Left ventricle myocardium inferior (tissue), 1 donor: ENCODE data around the gene CARS2. TPM values are rescaled to one million over a fixed set of nuclear protein-coding genes. Genes with fewer than 3 reads are reported as not detected.

Source experiments
- DNase-seq: peaks from one replicate; pipeline ENCODE4 v3.0.0-alpha.2; 2020
- H3K27ac ChIP-seq: fragments of 200-600 bp; replicated peaks from 2 replicates; pipeline ENCODE4 v1.8.0; 2021
- H3K27me3 ChIP-seq: fragments of 200-600 bp; 2 replicates; pipeline ENCODE4 v1.8.0; 2021; ENCODE audit warnings: low read depth
- H3K36me3 ChIP-seq: fragments of 200-600 bp; 2 replicates; pipeline ENCODE4 v1.8.0; 2021
- H3K4me1 ChIP-seq: fragments of 200-600 bp; 2 replicates; pipeline ENCODE4 v1.8.0; 2021
- H3K4me3 ChIP-seq: fragments of 200-600 bp; 2 replicates; pipeline ENCODE4 v1.8.0; 2021; ENCODE audit warnings: mild to moderate bottlenecking, moderate library complexity
- H3K9me3 ChIP-seq: fragments of 200-600 bp; replicated peaks from 2 replicates; pipeline ENCODE4 v1.8.0; 2021
- CTCF ChIP-seq: fragments of 200-600 bp; IDR thresholded peaks from 2 replicates; pipeline ENCODE4 v1.8.0; 2021; ENCODE audit warnings: antibody characterized with exemption, mild to moderate bottlenecking, borderline replicate concordance
- intact Hi-C: fragments of 100-400 bp; cut with micrococcal nuclease; formaldehyde crosslinking; loops from one replicate; pipeline ENCODE4 v1.11.0; 2022
- total RNA-seq: library from RNA; stranded (reverse); fragmentation: NEBNext Ultra II Directional; extraction: Animal tissue kit (Norgen Biotek cat#: 25700); gene quantifications from one replicate; pipeline ENCODE4 v1.2.1, GENCODE V29; 2021
- donor health status: DM: no; HTN: yes; CAD: no; lungs with severe emphysema.

The CARS2 gene
- total RNA-seq, 1 donor from 2014 or later: 52.8 TPM

- Histone ChIP-seq H3K4me1 (no peaks in the 10 kb centered on the region), H3K27me3 (no peaks in the 10 kb centered on the region), H3K36me3 (no peaks in the 10 kb centered on the region), H3K9me3 (no peaks in the 10 kb centered on the region), H3K27ac (no peak overlapping the region), H3K4me3 (no peak overlapping the region)
- TF ChIP-seq CTCF: no peak
- DNase-seq: no peak
- intact Hi-C loops: loop anchor here (5.0 to 10.0 kb wide), 2 partner anchors 225 to 462 kb away; no protein-coding TSS in a partner anchor
Measured at GRCh38 chr13:110592665-110593064, 113.3 kb downstream of the CARS2 start.

Other genes starting within 250 kb of the CARS2 start
- gene RAB20, start 144.4 kb downstream of the CARS2 start, total RNA-seq: 13.8 TPM
- 28.0 TPM for gene NAXD, start 90.6 kb downstream of the CARS2 start, total RNA-seq
- 6.9 TPM for gene ING1, start 7.6 kb upstream of the CARS2 start, total RNA-seq
- 45.9 TPM for gene ANKRD10, start 209.0 kb upstream of the CARS2 start, total RNA-seq